IPS-18c (cell line): ENCODE measurements around the gene DPH7.
"Not testable (repeated sequence)": the region's sequence is repeated elsewhere in the genome, so short reads cannot be mapped to it uniquely, and the experiment has no call there.

Experiments
- H3K4me3 ChIP-seq: 2 replicates; pipeline ENCODE4 v1.7.0; 2013; ENCODE audit warnings: low read depth, mild to moderate bottlenecking, low read length, moderate library complexity; ENCODE audit not compliant: insufficient read depth
- H3K9me3 ChIP-seq: one replicate; pipeline ENCODE4 v1.6.1; 2013; ENCODE audit warnings: mild to moderate bottlenecking, low read length, moderate library complexity; ENCODE audit not compliant: control insufficient read depth, insufficient read depth

Gene DPH7

DNA sequence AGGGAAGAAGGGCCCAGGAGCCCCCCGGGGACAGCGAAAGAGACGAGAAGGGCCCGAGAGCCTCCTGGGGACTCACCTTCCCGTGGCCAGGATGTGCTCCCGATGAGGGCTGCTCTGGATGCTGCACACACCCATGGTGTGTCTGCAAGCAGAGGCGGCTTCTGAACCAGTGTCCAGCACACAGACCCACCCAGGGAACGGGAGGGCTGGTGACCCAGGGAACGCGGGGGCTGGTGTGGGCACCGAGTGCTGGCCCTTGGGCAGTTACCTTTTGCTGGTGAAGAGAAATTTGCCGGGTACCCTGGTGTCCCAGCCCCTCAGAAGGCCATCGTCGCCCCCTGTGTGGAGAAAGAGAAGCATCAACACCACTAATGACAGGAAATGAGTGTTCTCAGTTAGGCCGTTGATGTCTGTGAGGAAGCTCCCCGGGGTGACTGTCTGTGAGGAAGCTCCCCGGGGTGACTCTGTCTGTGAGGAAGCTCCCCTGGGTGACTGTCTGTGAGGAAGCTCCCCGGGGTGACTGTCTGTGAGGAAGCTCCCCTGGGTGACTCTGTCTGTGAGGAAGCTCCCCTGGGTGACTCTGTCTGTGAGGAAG, 13.8 kb downstream of the DPH7 start:
- no peaks in the 10 kb centered on the region for H3K9me3 ChIP-seq
- H3K4me3 ChIP-seq = no peak overlapping the region

DNA sequence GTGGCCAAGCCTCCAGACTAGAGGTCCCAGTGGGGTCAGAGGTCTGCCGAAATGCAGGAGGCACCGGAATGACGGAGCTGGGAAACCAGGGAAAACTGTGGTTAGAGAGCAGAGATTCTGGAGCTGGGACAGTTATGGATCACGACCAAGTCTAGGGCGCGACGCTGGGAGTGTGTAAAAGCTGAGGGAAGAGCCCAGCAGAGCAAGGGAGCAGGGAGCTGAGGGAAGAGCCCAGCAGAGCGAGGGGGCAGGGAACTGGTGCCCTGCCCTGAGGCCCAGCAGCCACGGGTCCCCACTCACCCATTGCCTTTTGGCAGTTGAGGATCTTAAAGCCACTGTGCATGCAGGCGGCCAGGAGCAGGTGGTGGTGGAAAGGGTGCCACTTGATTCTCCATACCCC, 14.6 kb downstream of the DPH7 start:
- Histone ChIP-seq H3K4me3 (no peak overlapping the region), H3K9me3 (no peaks in the 10 kb centered on the region)

DNA sequence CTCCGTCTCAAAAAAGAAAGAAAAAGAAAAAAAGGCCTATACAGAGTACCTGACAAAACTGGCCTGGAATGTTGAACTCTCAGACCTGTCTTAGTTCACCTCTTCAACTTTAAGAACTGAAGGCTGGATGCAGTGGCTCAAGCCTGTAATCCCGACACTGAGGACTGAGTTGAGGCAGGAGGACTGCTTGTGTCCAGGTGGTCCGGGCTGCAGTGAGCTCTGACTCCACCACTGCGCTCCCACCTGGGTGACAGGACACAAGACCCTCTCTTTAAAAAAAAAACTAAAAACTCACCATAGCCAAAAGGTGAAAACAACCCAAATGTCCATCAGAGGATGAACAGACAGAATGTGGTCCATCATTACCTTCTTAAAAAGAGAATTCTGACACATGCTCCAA, 20.6 kb downstream of the DPH7 start:
- H3K9me3 ChIP-seq = no peaks in the 10 kb centered on the region
- no peak overlapping the region for H3K4me3 ChIP-seq

DNA sequence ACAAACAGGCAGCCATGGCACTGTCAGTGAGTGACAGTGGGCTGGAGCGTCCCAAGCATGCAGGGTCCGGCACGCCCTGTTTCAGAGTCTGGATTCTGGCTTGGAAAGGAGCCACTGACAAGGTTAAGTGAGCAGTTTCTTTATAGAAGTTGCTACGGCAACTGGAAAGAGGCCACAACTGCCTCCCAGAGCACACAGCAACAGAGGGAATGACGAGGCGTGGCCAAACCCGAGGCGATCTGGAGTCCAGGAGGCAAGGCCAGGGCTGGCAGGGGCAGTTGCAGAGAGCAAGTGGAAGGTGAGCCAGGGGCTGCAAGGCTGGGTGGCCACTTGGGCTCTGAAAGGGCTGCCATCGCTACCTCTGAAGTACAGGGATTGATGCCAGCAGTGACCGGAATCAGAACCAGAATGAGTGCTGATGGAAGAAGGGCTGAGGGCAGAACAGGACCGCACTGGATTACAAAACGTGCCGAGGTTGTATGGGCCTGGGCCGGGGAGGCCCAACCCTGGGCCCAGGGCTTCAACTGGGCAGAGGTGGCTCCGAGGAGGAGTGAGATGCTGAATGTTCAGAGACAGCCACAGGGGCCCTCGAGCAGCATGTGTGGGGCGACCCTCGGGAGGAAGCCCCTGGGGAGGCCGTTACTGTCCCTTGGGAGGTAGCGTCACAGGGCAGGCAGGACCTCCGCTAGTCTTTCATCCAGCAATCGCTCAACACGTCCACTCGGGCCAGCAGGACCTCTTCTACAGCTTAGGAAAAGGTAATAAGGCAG, 22.5 kb downstream of the DPH7 start:
- Histone ChIP-seq H3K9me3 (no peaks in the 10 kb centered on the region), H3K4me3 (no peak overlapping the region)

DNA sequence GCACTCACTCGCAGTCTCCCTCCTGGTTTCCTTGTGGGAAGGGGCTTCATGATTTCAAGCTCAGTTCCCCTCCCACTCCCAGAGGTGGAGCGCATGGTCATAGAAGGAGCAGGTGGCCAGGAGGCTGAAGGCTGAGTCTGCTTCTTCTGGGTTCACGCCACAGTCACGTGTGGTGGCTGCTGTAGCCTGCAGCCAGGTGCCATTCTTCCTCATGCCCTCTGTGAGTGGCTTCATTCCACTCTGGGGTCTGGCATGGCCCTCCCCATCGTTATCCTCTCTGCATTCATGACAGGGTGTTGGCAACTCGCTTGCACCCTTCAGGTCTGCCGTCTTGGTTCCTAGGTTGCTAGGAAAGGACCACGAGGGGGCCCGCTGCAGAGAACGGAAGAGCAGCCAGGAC, 23.5 kb downstream of the DPH7 start:
- no peaks in the 10 kb centered on the region for H3K9me3 ChIP-seq

DNA sequence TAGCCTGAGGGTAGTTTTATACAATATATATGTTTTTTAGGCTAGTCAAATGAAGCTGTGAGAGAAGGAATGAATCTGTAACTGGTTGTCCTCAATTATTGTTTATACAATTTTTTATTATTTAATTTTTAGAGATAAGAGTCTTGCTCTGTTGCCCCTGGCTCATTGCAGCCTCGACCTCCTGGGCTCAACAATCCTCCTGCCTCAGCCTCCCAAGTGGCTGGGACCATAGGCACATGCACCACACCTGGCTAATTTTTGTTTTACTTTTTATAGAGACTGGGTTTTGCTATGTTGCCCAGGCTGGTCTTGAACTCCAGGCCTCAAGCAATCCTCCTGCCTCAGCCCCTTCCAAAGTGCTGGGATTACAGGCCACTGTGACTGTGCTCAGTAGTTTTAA, 24.4 kb downstream of the DPH7 start:
- Histone ChIP-seq H3K4me3 (no peak overlapping the region), H3K9me3 (no peaks in the 10 kb centered on the region)

More for the DNA sequence above, 23.5 kb downstream of the DPH7 start:
- H3K4me3 ChIP-seq = no peak overlapping the region

DNA sequence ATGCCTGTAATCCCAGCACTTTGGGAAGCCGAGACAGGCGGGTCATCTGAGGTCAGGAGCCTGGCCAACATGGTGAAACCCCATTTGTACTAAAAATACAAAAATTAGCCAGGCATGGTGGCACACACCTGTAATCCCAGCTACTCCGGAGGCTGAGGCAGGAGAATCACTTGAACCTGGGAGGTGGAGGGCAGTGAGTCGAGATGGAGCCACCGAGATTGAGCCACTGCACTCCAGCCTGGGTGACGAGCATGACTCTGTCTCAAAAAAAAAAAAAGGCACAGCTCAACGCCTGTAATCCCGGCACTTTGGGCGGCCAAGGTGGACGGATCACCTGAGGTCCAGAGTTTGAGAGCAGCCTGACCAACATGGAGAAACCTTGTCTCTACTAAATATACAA, 25.1 kb downstream of the DPH7 start:
- not testable (repeated sequence) for H3K4me3 ChIP-seq, H3K9me3 ChIP-seq

DNA sequence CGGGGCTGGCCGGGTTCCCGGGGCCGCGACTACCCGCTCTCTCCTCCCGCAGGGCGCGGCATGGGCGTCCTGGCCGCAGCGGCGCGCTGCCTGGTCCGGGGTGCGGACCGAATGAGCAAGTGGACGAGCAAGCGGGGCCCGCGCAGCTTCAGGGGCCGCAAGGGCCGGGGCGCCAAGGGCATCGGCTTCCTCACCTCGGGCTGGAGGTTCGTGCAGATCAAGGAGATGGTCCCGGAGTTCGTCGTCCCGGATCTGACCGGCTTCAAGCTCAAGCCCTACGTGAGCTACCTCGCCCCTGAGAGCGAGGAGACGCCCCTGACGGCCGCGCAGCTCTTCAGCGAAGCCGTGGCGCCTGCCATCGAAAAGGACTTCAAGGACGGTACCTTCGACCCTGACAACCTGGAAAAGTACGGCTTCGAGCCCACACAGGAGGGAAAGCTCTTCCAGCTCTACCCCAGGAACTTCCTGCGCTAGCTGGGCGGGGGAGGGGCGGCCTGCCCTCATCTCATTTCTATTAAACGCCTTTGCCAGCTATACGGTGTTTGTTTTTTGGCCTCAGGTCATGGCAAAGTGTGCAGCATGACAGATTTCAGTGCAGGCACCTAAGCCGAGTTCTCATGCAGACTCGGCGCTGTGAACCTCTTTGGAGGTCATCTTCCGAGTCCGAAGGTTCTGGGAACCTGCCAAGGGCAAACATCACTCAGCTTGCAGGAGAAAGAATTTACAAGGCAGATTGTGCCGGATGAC, 26.5 kb downstream of the DPH7 start:
- H3K9me3 ChIP-seq = no peaks in the 10 kb centered on the region

DNA sequence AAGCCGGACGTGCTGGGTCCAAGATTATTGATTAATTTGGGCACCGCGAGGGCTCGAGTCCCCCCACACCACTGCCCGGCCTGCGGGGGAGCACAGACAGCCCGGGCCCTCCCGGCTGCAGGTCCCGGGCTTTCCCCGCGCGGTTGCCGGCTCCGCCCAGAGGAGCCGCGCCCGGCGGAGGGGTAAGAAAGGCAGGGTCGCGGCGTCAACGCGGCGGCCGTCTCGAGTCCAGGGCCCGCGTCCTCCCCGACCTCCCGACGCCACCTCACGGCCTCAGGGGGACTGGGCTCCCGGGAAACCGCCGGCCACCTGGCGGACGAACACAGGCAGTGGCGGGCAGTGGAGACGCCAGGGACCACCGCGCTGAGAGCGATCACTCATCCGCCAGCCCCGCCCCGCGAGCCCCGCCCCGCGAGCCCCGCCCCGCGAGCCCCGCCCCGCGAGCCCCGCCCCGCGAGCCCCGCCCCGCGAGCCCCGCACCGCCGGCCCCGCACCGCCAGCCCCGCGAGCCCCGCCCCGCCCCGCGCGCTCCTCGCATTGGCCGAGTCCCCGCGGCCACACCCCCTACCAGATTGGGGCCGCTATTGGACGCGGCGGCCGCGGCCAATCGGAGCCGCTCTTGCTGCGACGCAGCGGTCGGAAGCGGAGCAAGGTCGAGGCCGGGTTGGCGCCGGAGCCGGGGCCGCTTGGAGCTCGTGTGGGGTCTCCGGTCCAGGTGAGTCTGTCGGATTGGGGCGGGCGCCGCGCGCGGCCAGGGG, 27.3 kb downstream of the DPH7 start, which contains the start of gene MRPL41:
Gene MRPL41, plus strand, starts transcription at position 616 of the 758 bp plus-strand sequence. CDS start 203 bp downstream, outside the sequence.
- peak within 1 kb of the TSS; percentile 90 for H3K4me3 ChIP-seq

More for the DNA sequence above, 26.5 kb downstream of the DPH7 start:
- H3K4me3 ChIP-seq = peak overlapping the region; percentile 90

DNA sequence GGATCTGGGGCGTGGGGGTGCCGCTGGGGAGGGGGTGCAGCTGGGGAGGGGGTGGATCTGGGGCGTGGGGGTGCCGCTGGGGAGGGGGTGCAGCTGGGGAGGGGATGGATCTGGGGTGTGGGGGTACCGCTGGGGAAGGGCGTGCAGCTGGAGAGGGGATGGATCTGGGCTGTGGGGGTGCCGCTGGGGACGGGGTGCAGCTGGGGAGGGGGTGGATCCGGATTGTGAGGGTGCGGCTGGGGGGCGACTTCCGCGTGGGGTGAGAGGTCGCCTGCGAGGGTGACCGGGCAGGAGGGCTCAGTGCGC, 27.8 kb downstream of the DPH7 start:
- not testable (repeated sequence) for H3K9me3 ChIP-seq
- H3K4me3 ChIP-seq = peak overlapping the region; percentile 49

More for the DNA sequence above, 27.3 kb downstream of the DPH7 start, which contains the start of gene MRPL41:
- peaks cover 2% of the 10 kb centered on the region for H3K9me3 ChIP-seq

DNA sequence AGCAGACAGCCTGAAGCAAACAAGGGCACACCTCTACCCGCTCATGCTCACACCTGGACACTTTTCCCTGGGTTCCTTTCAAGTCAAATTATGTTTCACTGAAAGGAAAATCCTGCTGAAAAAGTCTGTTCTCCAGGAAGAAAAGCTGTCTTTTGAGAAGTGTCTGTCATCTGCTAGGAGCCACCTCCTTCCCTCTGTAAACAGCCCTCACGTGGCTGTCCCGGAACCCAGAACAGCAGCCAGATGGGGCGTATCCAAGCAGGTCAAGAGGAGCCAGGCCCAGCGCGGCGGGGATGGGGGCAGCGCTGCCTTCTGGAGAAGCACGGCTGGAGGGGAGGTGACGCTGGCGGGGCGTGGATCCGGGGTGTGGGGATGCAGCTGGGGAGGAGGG, 28.5 kb downstream of the DPH7 start, which contains the start of gene PNPLA7:
Gene PNPLA7, minus strand, starts transcription at position 172 of the 391 bp plus-strand sequence. CDS start 205 bp downstream, outside the sequence.
- peaks cover 4% of the 10 kb centered on the region for H3K9me3 ChIP-seq
- H3K4me3 ChIP-seq = peak within 1 kb of the TSS; percentile 49

DNA sequence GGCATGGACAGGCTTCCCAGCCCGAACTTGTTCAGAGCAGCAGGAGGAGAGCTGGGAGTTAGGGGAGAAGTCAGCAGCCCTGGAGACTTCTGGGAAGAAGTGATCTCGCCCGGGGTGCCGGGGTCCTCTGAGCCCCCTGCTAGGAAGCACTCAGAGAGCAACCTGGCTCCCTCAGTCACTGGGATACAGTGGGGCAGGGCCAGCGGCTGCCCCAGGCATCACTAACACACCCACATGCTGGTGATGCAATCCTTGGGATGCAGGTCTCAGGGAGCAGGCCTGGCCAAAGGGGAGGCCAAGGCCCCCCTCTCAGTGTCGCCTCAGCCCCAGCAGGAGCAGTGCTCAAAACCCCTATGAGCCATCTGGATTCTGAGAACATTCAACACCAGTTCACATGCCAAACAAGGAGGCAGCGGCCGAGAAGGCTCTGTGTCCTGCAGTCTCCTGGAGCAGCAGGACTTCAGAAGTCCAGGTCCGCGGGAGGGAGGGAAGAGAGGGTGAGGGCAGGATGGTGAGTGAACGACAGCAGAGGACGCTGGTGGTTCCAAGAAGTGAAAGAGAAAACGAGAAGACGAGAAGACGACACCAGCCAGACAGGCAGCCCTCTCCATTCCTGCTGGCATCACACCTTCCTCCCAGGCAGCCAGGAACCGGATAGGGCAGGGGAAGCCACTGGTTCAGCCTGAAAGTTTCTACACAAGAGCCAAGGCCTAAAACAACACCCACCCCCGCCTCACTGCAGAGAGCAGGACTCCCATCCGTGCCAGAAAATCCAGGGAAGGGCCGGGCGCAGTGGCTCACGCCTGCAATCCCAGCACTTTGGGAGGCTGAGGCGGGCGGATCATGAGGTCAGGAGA, 30.8 kb downstream of the DPH7 start:
- peaks cover 4% of the 10 kb centered on the region for H3K9me3 ChIP-seq
- H3K4me3 ChIP-seq = no peak overlapping the region

DNA sequence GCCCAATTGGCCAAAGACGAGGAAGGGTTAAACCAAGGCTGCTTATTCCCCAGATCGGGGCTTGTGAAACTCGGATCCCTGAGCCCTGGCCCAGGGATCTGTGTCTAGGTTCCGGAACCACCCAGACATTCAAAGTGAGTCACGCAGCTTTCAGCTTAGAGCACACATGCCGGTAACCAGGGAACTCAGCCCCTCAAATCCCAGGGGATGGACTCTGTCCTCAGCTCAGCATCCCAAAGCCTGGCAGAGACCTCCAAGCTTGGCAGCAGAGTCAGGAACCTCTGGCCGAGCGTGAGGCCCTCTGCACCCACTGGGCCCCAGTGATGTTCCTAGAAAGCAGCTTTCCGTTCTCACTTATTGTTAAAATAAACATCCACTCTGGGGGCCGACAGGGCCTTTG, 33.6 kb downstream of the DPH7 start:
- Histone ChIP-seq H3K9me3 (peaks cover 4% of the 10 kb centered on the region), H3K4me3 (no peak overlapping the region)

DNA sequence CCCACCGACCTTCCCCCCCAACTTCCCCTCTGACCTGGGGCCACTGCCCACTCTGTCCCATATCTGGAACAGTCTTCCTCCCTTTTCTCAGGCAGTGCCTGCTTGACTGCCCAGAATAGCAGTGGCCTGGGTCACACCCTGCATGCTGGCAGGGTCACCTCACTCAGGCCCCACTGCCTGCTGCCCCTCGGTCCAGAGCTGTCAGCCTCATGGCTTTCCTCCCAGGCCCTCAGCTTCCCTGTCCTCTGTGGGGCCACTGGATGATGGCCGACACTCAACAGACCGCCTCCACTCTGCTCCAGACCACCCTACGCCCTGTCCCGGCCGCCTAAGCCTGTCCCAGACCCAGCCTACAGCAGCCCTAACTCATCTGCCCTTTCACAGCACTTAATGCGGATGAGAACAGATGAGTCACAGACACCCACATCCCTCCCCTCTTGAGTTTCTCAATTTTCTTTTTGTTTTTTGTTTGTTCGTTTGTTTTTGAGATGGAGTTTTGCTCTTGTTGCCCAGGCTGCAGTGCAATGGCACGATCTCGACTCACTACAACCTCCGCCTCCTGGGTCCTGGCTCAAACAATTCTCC, 34.5 kb downstream of the DPH7 start:
- Histone ChIP-seq H3K4me3 (no peak overlapping the region), H3K9me3 (peaks cover 4% of the 10 kb centered on the region)

DNA sequence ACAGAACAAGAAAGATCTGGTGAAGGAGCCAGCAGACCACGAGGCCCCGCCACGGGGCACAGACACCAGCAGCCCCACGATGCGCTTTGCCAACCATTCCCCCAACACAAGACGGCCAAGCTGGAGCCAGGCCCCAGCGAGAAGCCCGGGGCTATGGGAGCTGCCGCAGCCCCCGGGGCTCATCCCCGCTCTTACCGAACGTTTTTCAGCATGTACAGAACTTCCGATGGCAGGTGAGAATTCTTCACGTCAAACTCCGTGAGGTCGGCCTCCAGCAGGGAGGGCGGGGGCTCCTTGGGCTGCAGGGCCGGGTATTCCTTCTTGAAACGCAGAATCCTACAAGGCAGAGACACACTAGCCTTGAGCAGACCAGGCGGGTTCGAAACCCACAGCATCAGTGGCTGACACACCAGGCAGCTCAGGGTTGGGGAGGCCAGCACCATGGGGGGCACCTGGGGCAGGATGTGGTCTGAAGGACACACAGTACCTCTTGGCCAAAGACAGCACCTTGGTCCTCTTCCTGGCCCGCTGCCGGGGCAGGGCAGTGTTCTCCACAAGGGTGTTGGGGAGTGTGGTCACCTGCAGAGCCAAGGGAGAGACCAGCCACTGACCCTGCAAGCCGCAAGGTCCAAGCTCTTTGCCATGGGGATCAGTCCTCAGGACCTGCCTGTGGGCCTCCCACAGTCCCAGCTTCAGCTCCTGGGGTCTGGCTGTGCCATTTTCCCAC, 35.3 kb downstream of the DPH7 start:
- Histone ChIP-seq H3K9me3 (peaks cover 4% of the 10 kb centered on the region), H3K4me3 (no peak overlapping the region)

DNA sequence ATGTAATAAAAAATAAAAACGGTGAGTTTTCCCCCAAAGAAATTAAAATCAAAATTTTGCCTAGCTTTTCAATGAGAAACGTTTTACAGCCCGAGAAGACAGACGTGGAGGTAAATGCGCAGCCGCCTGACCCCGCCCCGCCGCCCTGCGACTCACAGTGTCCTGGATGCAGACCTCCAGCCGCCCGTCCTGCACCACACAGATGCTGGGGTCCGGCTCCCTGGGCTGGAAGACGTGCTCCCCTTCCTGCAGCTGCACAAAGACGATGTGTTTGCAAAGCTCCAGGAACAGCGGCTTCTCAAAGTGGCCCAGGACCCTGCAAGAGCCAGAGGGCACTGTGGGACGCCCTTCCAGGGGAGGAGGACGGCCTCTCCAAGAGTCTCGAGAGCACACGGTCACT, 36.2 kb downstream of the DPH7 start:
- H3K9me3 ChIP-seq = peaks cover 4% of the 10 kb centered on the region

More for the DNA sequence above, 36.2 kb downstream of the DPH7 start:
- no peak overlapping the region for H3K4me3 ChIP-seq
